ENCODE measurements around the gene PAPPA. TPM values are rescaled to one million over a fixed set of nuclear protein-coding genes. Genes with fewer than 3 reads are reported as not detected.

Gene PAPPA
- total RNA-seq, 1 donor from 2014 or later = 0.69 TPM

GRCh38 chr9:116137581-116137980 lies 16.0 kb upstream of the PAPPA start:
- Histone ChIP-seq H3K27me3 (ENCODE audit: low read depth) (no peaks in the 10 kb centered on the region), H3K9me3 (replicated peaks) (no peaks in the 10 kb centered on the region), H3K27ac (replicated peaks) (no peak overlapping the region), H3K4me1 (no peaks in the 10 kb centered on the region), H3K36me3 (no peaks in the 10 kb centered on the region), H3K4me3 (no peak overlapping the region)
- TF ChIP-seq CTCF (IDR thresholded peaks at IDR 0.05; ENCODE audit: borderline replicate concordance) = no peak
- intact Hi-C loops (cut with micrococcal nuclease) = no loop called here
- no peak for DNase-seq

- no peaks in the 10 kb centered on the region for H3K36me3 ChIP-seq
- no peak for DNase-seq
- no peak overlapping the region for H3K27ac ChIP-seq (replicated peaks)
- no peak for TF ChIP-seq CTCF (IDR thresholded peaks at IDR 0.05; ENCODE audit: borderline replicate concordance)
- no peaks in the 10 kb centered on the region for H3K4me1 ChIP-seq
- H3K9me3 ChIP-seq (replicated peaks) = no peaks in the 10 kb centered on the region
- H3K27me3 ChIP-seq (ENCODE audit: low read depth) = peaks cover 7% of the 10 kb centered on the region
- H3K4me3 ChIP-seq = no peak overlapping the region
- intact Hi-C loops (cut with micrococcal nuclease) = no loop called here
These were observed 11.6 kb upstream of the PAPPA start for GRCh38 chr9:116141864-116142561.

GRCh38 chr9:116142706-116143492 lies 10.7 kb upstream of the PAPPA start:
- H3K36me3 ChIP-seq = no peaks in the 10 kb centered on the region
- H3K27ac ChIP-seq (replicated peaks) = no peak overlapping the region
- no peaks in the 10 kb centered on the region for H3K4me1 ChIP-seq
- no peak for DNase-seq
- peaks cover 7% of the 10 kb centered on the region for H3K27me3 ChIP-seq (ENCODE audit: low read depth)
- H3K9me3 ChIP-seq (replicated peaks) = no peaks in the 10 kb centered on the region
- intact Hi-C loops (cut with micrococcal nuclease) = no loop called here
- TF ChIP-seq CTCF (IDR thresholded peaks at IDR 0.05; ENCODE audit: borderline replicate concordance) = no peak
- H3K4me3 ChIP-seq = no peak overlapping the region

GRCh38 chr9:116144038-116144437 lies 9.6 kb upstream of the PAPPA start:
- no peak for TF ChIP-seq CTCF (IDR thresholded peaks at IDR 0.05; ENCODE audit: borderline replicate concordance)
- Histone ChIP-seq H3K27ac (replicated peaks) (no peak overlapping the region), H3K36me3 (no peaks in the 10 kb centered on the region), H3K27me3 (ENCODE audit: low read depth) (peaks cover 7% of the 10 kb centered on the region), H3K9me3 (replicated peaks) (no peaks in the 10 kb centered on the region), H3K4me3 (no peak overlapping the region), H3K4me1 (no peaks in the 10 kb centered on the region)
- intact Hi-C loops (cut with micrococcal nuclease) = no loop called here
- no peak for DNase-seq

GRCh38 chr9:116144555-116144954 lies 9.0 kb upstream of the PAPPA start:
- no peak for DNase-seq
- no peaks in the 10 kb centered on the region for H3K9me3 ChIP-seq (replicated peaks)
- H3K36me3 ChIP-seq = no peaks in the 10 kb centered on the region
- H3K4me1 ChIP-seq = no peaks in the 10 kb centered on the region
- H3K27ac ChIP-seq (replicated peaks) = no peak overlapping the region
- H3K27me3 ChIP-seq (ENCODE audit: low read depth) = peaks cover 7% of the 10 kb centered on the region
- H3K4me3 ChIP-seq = no peak overlapping the region
- intact Hi-C loops (cut with micrococcal nuclease) = no loop called here
- TF ChIP-seq CTCF (IDR thresholded peaks at IDR 0.05; ENCODE audit: borderline replicate concordance) = no peak

Measured in left ventricle myocardium inferior (tissue), 1 donor.